ENCODE measurements around the gene DOK5. TPM values are rescaled to one million over a fixed set of nuclear protein-coding genes. Genes with fewer than 3 reads are reported as not detected.

The DOK5 gene
- total RNA-seq, 2 donors from 2014 or later: 4.6 to 6.7 TPM

- Histone ChIP-seq H3K27me3 (ENCODE audit: control insufficient read depth, insufficient read depth, low read length, poor library complexity, severe bottlenecking) (no peaks in the 10 kb centered on the region), H3K9ac (ENCODE audit: extremely low read depth, low read length, poor library complexity, severe bottlenecking) (no peak overlapping the region), H3K9me3 (ENCODE audit: control insufficient read depth, low read length) (no peaks in the 10 kb centered on the region), H3K27ac (ENCODE audit: low read depth, low read length) (no peak overlapping the region), H3K36me3 (ENCODE audit: control insufficient read depth, insufficient read depth, low read length) (no peaks in the 10 kb centered on the region), H3K4me3 (ENCODE audit: low read length) (no peak overlapping the region), H3K4me1 (ENCODE audit: control insufficient read depth, insufficient read depth, low read length) (no peaks in the 10 kb centered on the region)
- Mint-ChIP-seq H3K27ac (no peak overlapping the region), H3K27me3 (ENCODE audit: insufficient read depth) (no peaks in the 10 kb centered on the region), H3K4me3 (no peak overlapping the region), H3K4me1 (no peaks in the 10 kb centered on the region), H3K36me3 (ENCODE audit: low read depth) (no peaks in the 10 kb centered on the region), H3K9me3 (no peaks in the 10 kb centered on the region)
- DNase-seq: no peak
- no peak for TF ChIP-seq CTCF (conservative IDR thresholded peaks at IDR 0.05)
- 46% methylated on average over 1 of the region's 1 CpG; no CpG with 5 or more reads in 1 of the 2 experiments for WGBS, 2 experiments (ENCODE audit: insufficient coverage in 1 of 2, insufficient read length in 1 of 2)
Measured at GRCh38 chr20:54698373-54698772, 223.0 kb downstream of the DOK5 start.

Data from endodermal cell (in vitro differentiated cells).